ENCODE results near the gene ACSF2.

- TF ChIP-seq CTCF (IDR thresholded peaks at IDR 0.05; ENCODE audit: low read length) (no peak), EZH2phosphoT487 (IDR thresholded peaks at IDR 0.05; ENCODE audit: low read length) (no peak), EZH2 (optimal IDR thresholded peaks at IDR 0.05; ENCODE audit: low read depth, low read length) (no peak)
Measured at GRCh38 chr17:50393700-50394099, 32.3 kb upstream of the ACSF2 start.
